SK-N-SH treated with all-trans-retinoic acid at 6 μM for 48 hours (cell line): ENCODE measurements around the gene MTARC1.

Experiments used
- ARNTL ChIP-seq: fragments of 450-650 bp; formaldehyde crosslinking; IDR thresholded peaks from 2 replicates; pipeline ENCODE4 v1.5.0; 2020; ENCODE audit warnings: low read depth, mild to moderate bottlenecking, moderate library complexity, borderline replicate concordance
- CSDC2 ChIP-seq: fragments of 250-450 bp; sonication (Bioruptor Pico); IDR thresholded peaks from 2 replicates; pipeline ENCODE4 v1.5.0; 2020; ENCODE audit warnings: mild to moderate bottlenecking, moderate library complexity
- ZFP30 ChIP-seq: fragments of 450-650 bp; formaldehyde crosslinking; IDR thresholded peaks from 2 replicates; pipeline ENCODE4 v1.5.0; 2022; ENCODE audit warnings: mild to moderate bottlenecking, moderate library complexity
- ZNF70 ChIP-seq: fragments of 450-650 bp; formaldehyde crosslinking; IDR thresholded peaks from 2 replicates; pipeline ENCODE4 v1.5.0; 2020; ENCODE audit warnings: mild to moderate bottlenecking, moderate library complexity
- TF ChIP-seq, protein P1 (sequence below): fragments of 250-450 bp; sonication (Bioruptor Pico); IDR thresholded peaks from 2 replicates; pipeline ENCODE4 v1.5.1; 2020; ENCODE audit warnings: low read depth, mild to moderate bottlenecking, moderate library complexity
- TF ChIP-seq, protein P2 (sequence below): fragments of 250-450 bp; sonication (Bioruptor Pico); IDR thresholded peaks from 2 replicates; pipeline ENCODE4 v1.8.0; 2021; ENCODE audit warnings: low read depth, mild to moderate bottlenecking, moderate library complexity, borderline replicate concordance
- TF ChIP-seq, protein P3 (sequence below): fragments of 250-450 bp; sonication (Bioruptor Pico); IDR thresholded peaks from 2 replicates; pipeline ENCODE4 v1.5.1; 2021; ENCODE audit warnings: mild to moderate bottlenecking, moderate library complexity
- TF ChIP-seq, protein P4 (sequence below): fragments of 250-450 bp; sonication (Bioruptor Pico); IDR thresholded peaks from 2 replicates; pipeline ENCODE4 v1.8.0; 2020; ENCODE audit warnings: mild to moderate bottlenecking, moderate library complexity, borderline replicate concordance

DNA sequence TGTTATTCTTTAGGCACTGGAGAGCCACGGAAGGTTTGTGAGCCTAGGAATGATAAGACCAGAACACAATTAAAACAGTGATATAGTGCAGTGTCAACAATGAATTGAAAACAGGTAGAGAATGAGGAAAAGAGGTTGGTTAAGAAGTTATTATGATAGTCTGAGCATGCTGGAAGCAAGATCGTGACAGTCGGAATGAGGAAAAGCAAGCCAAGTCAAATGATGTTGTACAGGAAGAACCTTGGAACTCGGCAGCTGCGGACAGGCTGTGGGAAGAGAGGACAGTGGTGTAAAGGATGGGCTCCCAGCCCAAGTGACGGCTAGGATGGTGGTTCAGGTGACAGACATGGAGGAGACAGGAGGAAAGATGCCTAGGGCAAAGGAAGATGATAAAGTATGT, 25.6 kb downstream of the MTARC1 start:
- TF ChIP-seq ZNF70 (CRISPR knock-in tag) (no peak), CSDC2 (CRISPR knock-in tag) (no peak), ZFP30 (CRISPR knock-in tag) (no peak), ARNTL (CRISPR knock-in tag) (no peak)
- TF ChIP-seq, protein P1, sequence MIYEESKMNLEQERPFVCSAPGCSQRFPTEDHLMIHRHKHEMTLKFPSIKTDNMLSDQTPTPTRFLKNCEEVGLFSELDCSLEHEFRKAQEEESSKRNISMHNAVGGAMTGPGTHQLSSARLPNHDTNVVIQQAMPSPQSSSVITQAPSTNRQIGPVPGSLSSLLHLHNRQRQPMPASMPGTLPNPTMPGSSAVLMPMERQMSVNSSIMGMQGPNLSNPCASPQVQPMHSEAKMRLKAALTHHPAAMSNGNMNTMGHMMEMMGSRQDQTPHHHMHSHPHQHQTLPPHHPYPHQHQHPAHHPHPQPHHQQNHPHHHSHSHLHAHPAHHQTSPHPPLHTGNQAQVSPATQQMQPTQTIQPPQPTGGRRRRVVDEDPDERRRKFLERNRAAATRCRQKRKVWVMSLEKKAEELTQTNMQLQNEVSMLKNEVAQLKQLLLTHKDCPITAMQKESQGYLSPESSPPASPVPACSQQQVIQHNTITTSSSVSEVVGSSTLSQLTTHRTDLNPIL (CRISPR knock-in tag): no peak
- TF ChIP-seq, protein P2, sequence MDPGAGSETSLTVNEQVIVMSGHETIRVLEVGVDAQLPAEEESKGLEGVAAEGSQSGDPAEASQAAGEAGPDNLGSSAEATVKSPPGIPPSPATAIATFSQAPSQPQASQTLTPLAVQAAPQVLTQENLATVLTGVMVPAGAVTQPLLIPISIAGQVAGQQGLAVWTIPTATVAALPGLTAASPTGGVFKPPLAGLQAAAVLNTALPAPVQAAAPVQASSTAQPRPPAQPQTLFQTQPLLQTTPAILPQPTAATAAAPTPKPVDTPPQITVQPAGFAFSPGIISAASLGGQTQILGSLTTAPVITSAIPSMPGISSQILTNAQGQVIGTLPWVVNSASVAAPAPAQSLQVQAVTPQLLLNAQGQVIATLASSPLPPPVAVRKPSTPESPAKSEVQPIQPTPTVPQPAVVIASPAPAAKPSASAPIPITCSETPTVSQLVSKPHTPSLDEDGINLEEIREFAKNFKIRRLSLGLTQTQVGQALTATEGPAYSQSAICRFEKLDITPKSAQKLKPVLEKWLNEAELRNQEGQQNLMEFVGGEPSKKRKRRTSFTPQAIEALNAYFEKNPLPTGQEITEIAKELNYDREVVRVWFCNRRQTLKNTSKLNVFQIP (CRISPR knock-in tag): no peak
- TF ChIP-seq, protein P3, sequence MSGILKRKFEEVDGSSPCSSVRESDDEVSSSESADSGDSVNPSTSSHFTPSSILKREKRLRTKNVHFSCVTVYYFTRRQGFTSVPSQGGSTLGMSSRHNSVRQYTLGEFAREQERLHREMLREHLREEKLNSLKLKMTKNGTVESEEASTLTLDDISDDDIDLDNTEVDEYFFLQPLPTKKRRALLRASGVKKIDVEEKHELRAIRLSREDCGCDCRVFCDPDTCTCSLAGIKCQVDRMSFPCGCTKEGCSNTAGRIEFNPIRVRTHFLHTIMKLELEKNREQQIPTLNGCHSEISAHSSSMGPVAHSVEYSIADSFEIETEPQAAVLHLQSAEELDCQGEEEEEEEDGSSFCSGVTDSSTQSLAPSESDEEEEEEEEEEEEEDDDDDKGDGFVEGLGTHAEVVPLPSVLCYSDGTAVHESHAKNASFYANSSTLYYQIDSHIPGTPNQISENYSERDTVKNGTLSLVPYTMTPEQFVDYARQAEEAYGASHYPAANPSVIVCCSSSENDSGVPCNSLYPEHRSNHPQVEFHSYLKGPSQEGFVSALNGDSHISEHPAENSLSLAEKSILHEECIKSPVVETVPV (CRISPR knock-in tag): no peak
- TF ChIP-seq, protein P4, sequence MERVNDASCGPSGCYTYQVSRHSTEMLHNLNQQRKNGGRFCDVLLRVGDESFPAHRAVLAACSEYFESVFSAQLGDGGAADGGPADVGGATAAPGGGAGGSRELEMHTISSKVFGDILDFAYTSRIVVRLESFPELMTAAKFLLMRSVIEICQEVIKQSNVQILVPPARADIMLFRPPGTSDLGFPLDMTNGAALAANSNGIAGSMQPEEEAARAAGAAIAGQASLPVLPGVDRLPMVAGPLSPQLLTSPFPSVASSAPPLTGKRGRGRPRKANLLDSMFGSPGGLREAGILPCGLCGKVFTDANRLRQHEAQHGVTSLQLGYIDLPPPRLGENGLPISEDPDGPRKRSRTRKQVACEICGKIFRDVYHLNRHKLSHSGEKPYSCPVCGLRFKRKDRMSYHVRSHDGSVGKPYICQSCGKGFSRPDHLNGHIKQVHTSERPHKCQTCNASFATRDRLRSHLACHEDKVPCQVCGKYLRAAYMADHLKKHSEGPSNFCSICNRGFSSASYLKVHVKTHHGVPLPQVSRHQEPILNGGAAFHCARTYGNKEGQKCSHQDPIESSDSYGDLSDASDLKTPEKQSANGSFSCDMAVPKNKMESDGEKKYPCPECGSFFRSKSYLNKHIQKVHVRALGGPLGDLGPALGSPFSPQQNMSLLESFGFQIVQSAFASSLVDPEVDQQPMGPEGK (CRISPR knock-in tag): no peak
